GM21526 (cell line): ENCODE results near the gene AGPAT4.
"Not testable (repeated sequence)": the region's sequence is repeated elsewhere in the genome, so short reads cannot be mapped to it uniquely, and the experiment has no call there.

ENCODE experiments used
- ATAC-seq: cut with Tn5 transposase; IDR thresholded peaks from one replicate; pipeline ENCODE4 v1.9.1; 2021; ENCODE audit warnings: moderate library complexity; ENCODE audit not compliant: unreplicated experiment, low FRiP score

The AGPAT4 gene

GRCh38 chr6:161230339-161230738 lies 43.5 kb downstream of the AGPAT4 start:
- ATAC-seq, result no peak

- no peak for ATAC-seq
Measured at GRCh38 chr6:161228921-161229591, 44.8 kb downstream of the AGPAT4 start.

GRCh38 chr6:161228096-161228495 lies 45.8 kb downstream of the AGPAT4 start:
- ATAC-seq, result no peak

- ATAC-seq, result no peak
Measured at GRCh38 chr6:161227004-161227960, 46.6 kb downstream of the AGPAT4 start.

- peak; percentile 49 for ATAC-seq
Measured at GRCh38 chr6:161226009-161226964, 47.6 kb downstream of the AGPAT4 start.

- no peak for ATAC-seq
Measured at GRCh38 chr6:161225681-161226008, 48.2 kb downstream of the AGPAT4 start.

GRCh38 chr6:161224951-161225680 lies 48.7 kb downstream of the AGPAT4 start:
- ATAC-seq, result not testable (repeated sequence)

GRCh38 chr6:161223646-161224045 lies 50.2 kb downstream of the AGPAT4 start:
- no peak for ATAC-seq

- ATAC-seq, result no peak
Measured at GRCh38 chr6:161222706-161223234, 51.1 kb downstream of the AGPAT4 start.

- ATAC-seq, result no peak
Measured at GRCh38 chr6:161220346-161220745, 53.5 kb downstream of the AGPAT4 start.

- ATAC-seq, result no peak
Measured at GRCh38 chr6:161219680-161220079, 54.2 kb downstream of the AGPAT4 start.

GRCh38 chr6:161218222-161218621 lies 55.6 kb downstream of the AGPAT4 start:
- ATAC-seq, result no peak

GRCh38 chr6:161217628-161218027 lies 56.2 kb downstream of the AGPAT4 start:
- ATAC-seq, result no peak

- no peak for ATAC-seq
Measured at GRCh38 chr6:161216616-161217205, 57.1 kb downstream of the AGPAT4 start.

- ATAC-seq, result no peak
Measured at GRCh38 chr6:161215876-161216615, 57.8 kb downstream of the AGPAT4 start.

- ATAC-seq, result no peak
Measured at GRCh38 chr6:161215193-161215592, 58.7 kb downstream of the AGPAT4 start.

GRCh38 chr6:161214722-161215121 lies 59.1 kb downstream of the AGPAT4 start:
- no peak for ATAC-seq

- ATAC-seq, result no peak
Measured at GRCh38 chr6:161212902-161213301, 61.0 kb downstream of the AGPAT4 start.
